ENCODE results near the gene NXPH3. TPM values are rescaled to one million over a fixed set of nuclear protein-coding genes. Genes with fewer than 3 reads are reported as not detected.
A peak's percentile ranks its signal among the peaks of the same experiment; 100 is the strongest.

NXPH3 gene
- 0.52 TPM for polyA plus RNA-seq
- long read RNA-seq, donor 1, full-length matches to known transcripts = 1 of 1 reads
- long read RNA-seq, donor 1, partial matches to known transcripts = 0 of 1 reads
- long read RNA-seq, donor 1, other reads (novel, unspliced or antisense) = 0 of 1 reads
- long read RNA-seq, donor 2, full-length matches to known transcripts = 2 of 2 reads
- long read RNA-seq, donor 2, partial matches to known transcripts = 0 of 2 reads
- long read RNA-seq, donor 2, other reads (novel, unspliced or antisense) = 0 of 2 reads
- long read RNA-seq, donor 3 = 0 reads
- long read RNA-seq, donor 4 = 0 reads
- long read RNA-seq, donor 5, full-length matches to known transcripts = 2 of 2 reads
- long read RNA-seq, donor 5, partial matches to known transcripts = 0 of 2 reads
- long read RNA-seq, donor 5, other reads (novel, unspliced or antisense) = 0 of 2 reads
- long read RNA-seq, donor 6 = 0 reads
- long read RNA-seq, donor 7 = 0 reads
- long read RNA-seq, donor 8, full-length matches to known transcripts = 3 of 3 reads
- long read RNA-seq, donor 8, partial matches to known transcripts = 0 of 3 reads
- long read RNA-seq, donor 8, other reads (novel, unspliced or antisense) = 0 of 3 reads
- long read RNA-seq, donor 9 = 0 reads
- long read RNA-seq, donor 10 = 0 reads
- long read RNA-seq, donor 11 = 0 reads

DNA sequence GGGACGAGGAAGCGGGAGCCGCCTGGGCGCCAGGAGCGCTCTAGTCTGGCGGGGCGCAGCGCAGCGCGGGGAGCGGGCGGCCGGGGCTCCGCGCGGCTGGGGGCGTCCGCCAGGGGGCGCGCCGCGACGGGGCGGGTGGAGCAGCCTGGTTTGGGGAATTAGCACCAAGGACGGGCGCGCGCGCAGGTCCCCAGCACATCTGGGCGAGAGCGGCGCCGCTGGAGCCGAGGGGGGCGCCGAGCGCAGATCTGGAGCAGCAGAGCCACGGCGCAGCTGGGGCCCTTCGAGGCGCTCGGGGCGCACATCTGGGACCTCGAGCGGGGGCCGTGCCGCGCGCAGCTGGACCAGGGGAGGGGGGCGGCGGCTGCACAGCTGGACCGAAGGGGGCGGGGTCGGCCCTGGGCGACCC is at the start of gene NXPH3:
NXPH3 (plus strand) TSS at position 193 of the 409 bp plus-strand sequence. CDS start 349 bp downstream, outside the sequence.
- Histone ChIP-seq H3K4me3 (ENCODE audit: low read length) (peak within 1 kb of the TSS; percentile 53), H3K36me3 (ENCODE audit: control insufficient read depth, insufficient read depth, low read length) (no peaks in the 10 kb centered on the region), H3K27me3 (ENCODE audit: control insufficient read depth, insufficient read depth, low read length) (peaks cover 79% of the 10 kb centered on the region), H3K9me3 (ENCODE audit: control insufficient read depth, low read depth, low read length) (no peaks in the 10 kb centered on the region), H3K4me1 (ENCODE audit: control insufficient read depth, insufficient read depth, low read length) (peaks cover 7% of the 10 kb centered on the region), H3K27ac (ENCODE audit: low read length) (no peak within 1 kb of the TSS)
- WGBS (ENCODE audit: insufficient coverage, low lambda C conversion rate) = no CpG with 5 or more reads among the region's 55 CpGs
- peak in 1 of 2 donors; percentile 56 for DNase-seq

- Histone ChIP-seq H3K4me1 (ENCODE audit: control insufficient read depth, insufficient read depth, low read length) (no peaks in the 10 kb centered on the region), H3K27ac (ENCODE audit: low read length) (no peak overlapping the region), H3K36me3 (ENCODE audit: control insufficient read depth, insufficient read depth, low read length) (no peaks in the 10 kb centered on the region), H3K4me3 (ENCODE audit: low read length) (no peak overlapping the region), H3K27me3 (ENCODE audit: control insufficient read depth, insufficient read depth, low read length) (peaks cover 26% of the 10 kb centered on the region), H3K9me3 (ENCODE audit: control insufficient read depth, low read depth, low read length) (no peaks in the 10 kb centered on the region)
- no CpG with 5 or more reads among the region's 11 CpGs for WGBS (ENCODE audit: insufficient coverage, low lambda C conversion rate)
- DNase-seq = no peak
These were observed 47.6 kb upstream of the NXPH3 start for GRCh38 chr17:49527927-49528651.

DNA sequence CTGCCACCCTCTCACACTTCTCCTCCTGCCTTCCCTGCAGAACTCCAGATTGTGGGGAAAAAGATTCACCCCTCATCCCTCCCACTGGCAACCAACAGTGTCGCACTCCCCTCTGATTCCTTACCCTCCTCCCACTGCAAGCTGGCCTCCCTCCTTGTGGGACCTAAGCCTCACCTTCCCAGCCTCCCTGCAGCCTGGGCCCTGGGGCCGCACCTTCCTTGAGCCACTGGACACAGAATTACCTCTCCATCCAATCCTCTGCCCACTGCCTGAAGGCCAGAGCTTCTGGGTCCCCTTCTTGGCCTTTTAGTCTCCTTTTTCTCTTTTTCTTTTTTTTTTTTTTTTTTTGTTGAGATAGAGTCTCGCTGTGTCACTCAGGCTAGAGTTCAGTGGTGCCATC is 46.7 kb upstream of the NXPH3 start:
- WGBS (ENCODE audit: insufficient coverage, low lambda C conversion rate) = no CpG with 5 or more reads among the region's 3 CpGs

DNA sequence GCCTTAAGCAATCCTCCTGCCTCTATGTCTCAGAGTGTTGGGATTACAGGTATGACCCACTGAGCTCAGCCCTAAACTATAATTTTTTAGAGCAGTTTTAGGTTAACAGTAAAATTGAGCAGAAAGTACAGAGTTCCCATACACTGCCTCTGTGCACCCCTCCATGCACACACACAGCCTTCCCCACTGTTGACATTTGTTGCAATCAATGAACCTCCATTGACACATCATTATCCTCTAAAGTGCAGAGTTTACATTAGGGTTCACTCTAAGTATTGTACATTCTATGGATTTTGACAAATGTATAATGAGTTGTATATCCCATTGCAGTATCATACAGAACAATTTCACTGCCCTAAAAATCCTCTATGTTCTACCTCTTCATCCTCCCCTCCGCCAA is 45.6 kb upstream of the NXPH3 start:
- peaks cover 28% of the 10 kb centered on the region for H3K27me3 ChIP-seq (ENCODE audit: control insufficient read depth, insufficient read depth, low read length)
- no peaks in the 10 kb centered on the region for H3K9me3 ChIP-seq (ENCODE audit: control insufficient read depth, low read depth, low read length)
- H3K4me3 ChIP-seq (ENCODE audit: low read length) = no peak overlapping the region
- no peak for DNase-seq
- no CpG with 5 or more reads among the region's 1 CpG for WGBS (ENCODE audit: insufficient coverage, low lambda C conversion rate)
- H3K27ac ChIP-seq (ENCODE audit: low read length) = no peak overlapping the region
- H3K4me1 ChIP-seq (ENCODE audit: control insufficient read depth, insufficient read depth, low read length) = no peaks in the 10 kb centered on the region
- H3K36me3 ChIP-seq (ENCODE audit: control insufficient read depth, insufficient read depth, low read length) = no peaks in the 10 kb centered on the region

More for the DNA sequence above, 46.7 kb upstream of the NXPH3 start:
- Histone ChIP-seq H3K4me3 (ENCODE audit: low read length) (no peak overlapping the region), H3K36me3 (ENCODE audit: control insufficient read depth, insufficient read depth, low read length) (no peaks in the 10 kb centered on the region), H3K27ac (ENCODE audit: low read length) (no peak overlapping the region), H3K27me3 (ENCODE audit: control insufficient read depth, insufficient read depth, low read length) (peaks cover 28% of the 10 kb centered on the region), H3K9me3 (ENCODE audit: control insufficient read depth, low read depth, low read length) (no peaks in the 10 kb centered on the region), H3K4me1 (ENCODE audit: control insufficient read depth, insufficient read depth, low read length) (no peaks in the 10 kb centered on the region)
- DNase-seq = no peak

GRCh38 chr17:49543860-49544259 is 31.8 kb upstream of the NXPH3 start:
- H3K4me3 ChIP-seq (ENCODE audit: low read length) = no peak overlapping the region

GRCh38 chr17:49545007-49545660 is 30.5 kb upstream of the NXPH3 start:
- Histone ChIP-seq H3K4me3 (ENCODE audit: low read length) (no peak overlapping the region), H3K27me3 (ENCODE audit: control insufficient read depth, insufficient read depth, low read length) (peaks cover 7% of the 10 kb centered on the region), H3K36me3 (ENCODE audit: control insufficient read depth, insufficient read depth, low read length) (no peaks in the 10 kb centered on the region), H3K27ac (ENCODE audit: low read length) (no peak overlapping the region), H3K9me3 (ENCODE audit: control insufficient read depth, low read depth, low read length) (no peaks in the 10 kb centered on the region), H3K4me1 (ENCODE audit: control insufficient read depth, insufficient read depth, low read length) (no peaks in the 10 kb centered on the region)
- whole genome bisulfite sequencing (ENCODE audit: insufficient coverage, low lambda C conversion rate) = no CpG with 5 or more reads among the region's 8 CpGs
- no peak for DNase-seq

More at GRCh38 chr17:49543860-49544259, 31.8 kb upstream of the NXPH3 start:
- H3K36me3 ChIP-seq (ENCODE audit: control insufficient read depth, insufficient read depth, low read length) = no peaks in the 10 kb centered on the region
- H3K27me3 ChIP-seq (ENCODE audit: control insufficient read depth, insufficient read depth, low read length) = peaks cover 7% of the 10 kb centered on the region
- H3K4me1 ChIP-seq (ENCODE audit: control insufficient read depth, insufficient read depth, low read length) = no peaks in the 10 kb centered on the region
- H3K27ac ChIP-seq (ENCODE audit: low read length) = no peak overlapping the region
- DNase-seq = no peak
- no peaks in the 10 kb centered on the region for H3K9me3 ChIP-seq (ENCODE audit: control insufficient read depth, low read depth, low read length)
- WGBS (ENCODE audit: insufficient coverage, low lambda C conversion rate) = no CpG with 5 or more reads among the region's 3 CpGs

- Histone ChIP-seq H3K36me3 (ENCODE audit: control insufficient read depth, insufficient read depth, low read length) (no peaks in the 10 kb centered on the region), H3K4me3 (ENCODE audit: low read length) (no peak overlapping the region), H3K4me1 (ENCODE audit: control insufficient read depth, insufficient read depth, low read length) (no peaks in the 10 kb centered on the region), H3K9me3 (ENCODE audit: control insufficient read depth, low read depth, low read length) (no peaks in the 10 kb centered on the region), H3K27me3 (ENCODE audit: control insufficient read depth, insufficient read depth, low read length) (peaks cover 7% of the 10 kb centered on the region), H3K27ac (ENCODE audit: low read length) (no peak overlapping the region)
- no CpG with 5 or more reads among the region's 15 CpGs for WGBS (ENCODE audit: insufficient coverage, low lambda C conversion rate)
- no peak for DNase-seq
These were observed 29.7 kb upstream of the NXPH3 start for GRCh38 chr17:49545806-49546545.

GRCh38 chr17:49546546-49547535 is 28.8 kb upstream of the NXPH3 start:
- Histone ChIP-seq H3K4me1 (ENCODE audit: control insufficient read depth, insufficient read depth, low read length) (no peaks in the 10 kb centered on the region), H3K4me3 (ENCODE audit: low read length) (no peak overlapping the region), H3K36me3 (ENCODE audit: control insufficient read depth, insufficient read depth, low read length) (no peaks in the 10 kb centered on the region), H3K27ac (ENCODE audit: low read length) (no peak overlapping the region), H3K9me3 (ENCODE audit: control insufficient read depth, low read depth, low read length) (no peaks in the 10 kb centered on the region), H3K27me3 (ENCODE audit: control insufficient read depth, insufficient read depth, low read length) (peaks cover 7% of the 10 kb centered on the region)
- WGBS (ENCODE audit: insufficient coverage, low lambda C conversion rate) = no CpG with 5 or more reads among the region's 18 CpGs
- no peak for DNase-seq

GRCh38 chr17:49547566-49547965 is 28.1 kb upstream of the NXPH3 start:
- no peak for DNase-seq
- 80% methylated on average over 1 of the region's 9 CpGs for WGBS (ENCODE audit: insufficient coverage, low lambda C conversion rate)
- no peaks in the 10 kb centered on the region for H3K36me3 ChIP-seq (ENCODE audit: control insufficient read depth, insufficient read depth, low read length)
- H3K4me1 ChIP-seq (ENCODE audit: control insufficient read depth, insufficient read depth, low read length) = no peaks in the 10 kb centered on the region
- no peaks in the 10 kb centered on the region for H3K9me3 ChIP-seq (ENCODE audit: control insufficient read depth, low read depth, low read length)
- peaks cover 7% of the 10 kb centered on the region for H3K27me3 ChIP-seq (ENCODE audit: control insufficient read depth, insufficient read depth, low read length)
- H3K4me3 ChIP-seq (ENCODE audit: low read length) = no peak overlapping the region
- no peak overlapping the region for H3K27ac ChIP-seq (ENCODE audit: low read length)

Data from large intestine (tissue), 12 donors.